Measurements from ENCODE around the gene PRDM13.
"Not testable (repeated sequence)": the region's sequence is repeated elsewhere in the genome, so short reads cannot be mapped to it uniquely, and the experiment has no call there.

GRCh38 chr6:99622044-99622443 lies 15.4 kb downstream of the PRDM13 start:
- TF ChIP-seq, protein P1, sequence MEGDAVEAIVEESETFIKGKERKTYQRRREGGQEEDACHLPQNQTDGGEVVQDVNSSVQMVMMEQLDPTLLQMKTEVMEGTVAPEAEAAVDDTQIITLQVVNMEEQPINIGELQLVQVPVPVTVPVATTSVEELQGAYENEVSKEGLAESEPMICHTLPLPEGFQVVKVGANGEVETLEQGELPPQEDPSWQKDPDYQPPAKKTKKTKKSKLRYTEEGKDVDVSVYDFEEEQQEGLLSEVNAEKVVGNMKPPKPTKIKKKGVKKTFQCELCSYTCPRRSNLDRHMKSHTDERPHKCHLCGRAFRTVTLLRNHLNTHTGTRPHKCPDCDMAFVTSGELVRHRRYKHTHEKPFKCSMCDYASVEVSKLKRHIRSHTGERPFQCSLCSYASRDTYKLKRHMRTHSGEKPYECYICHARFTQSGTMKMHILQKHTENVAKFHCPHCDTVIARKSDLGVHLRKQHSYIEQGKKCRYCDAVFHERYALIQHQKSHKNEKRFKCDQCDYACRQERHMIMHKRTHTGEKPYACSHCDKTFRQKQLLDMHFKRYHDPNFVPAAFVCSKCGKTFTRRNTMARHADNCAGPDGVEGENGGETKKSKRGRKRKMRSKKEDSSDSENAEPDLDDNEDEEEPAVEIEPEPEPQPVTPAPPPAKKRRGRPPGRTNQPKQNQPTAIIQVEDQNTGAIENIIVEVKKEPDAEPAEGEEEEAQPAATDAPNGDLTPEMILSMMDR (IDR thresholded peaks at IDR 0.05; ENCODE audit: low read length) = not testable (repeated sequence)
- not testable (repeated sequence) for TF ChIP-seq EZH2phosphoT487 (IDR thresholded peaks at IDR 0.05; ENCODE audit: low read length)

All from MM.1S (cell line).